ENCODE data around the gene GLP2R.

The GLP2R gene

GRCh38 chr17:9906616-9907015, 80.9 kb downstream of the GLP2R start:
- Histone ChIP-seq H3K4me1 (ENCODE audit: insufficient read depth, poor library complexity, severe bottlenecking) (no peaks in the 10 kb centered on the region), H3K27ac (ENCODE audit: poor library complexity, severe bottlenecking) (no peak overlapping the region), H3K27me3 (ENCODE audit: insufficient read depth, poor library complexity, severe bottlenecking) (no peaks in the 10 kb centered on the region), H3K36me3 (ENCODE audit: low read depth) (no peaks in the 10 kb centered on the region), H3K9me3 (ENCODE audit: severe bottlenecking) (no peaks in the 10 kb centered on the region), H3K4me3 (ENCODE audit: severe bottlenecking) (no peak overlapping the region)
- TF ChIP-seq CTCF (IDR thresholded peaks at IDR 0.05; ENCODE audit: poor library complexity, severe bottlenecking) = no peak
- ATAC-seq (ENCODE audit: low read depth) = no peak
- no peak for DNase-seq (ENCODE audit: low spot score)

- no peaks in the 10 kb centered on the region for H3K4me1 ChIP-seq (ENCODE audit: insufficient read depth, poor library complexity, severe bottlenecking)
These were observed 81.4 kb downstream of the GLP2R start for GRCh38 chr17:9907131-9907530.

DNA sequence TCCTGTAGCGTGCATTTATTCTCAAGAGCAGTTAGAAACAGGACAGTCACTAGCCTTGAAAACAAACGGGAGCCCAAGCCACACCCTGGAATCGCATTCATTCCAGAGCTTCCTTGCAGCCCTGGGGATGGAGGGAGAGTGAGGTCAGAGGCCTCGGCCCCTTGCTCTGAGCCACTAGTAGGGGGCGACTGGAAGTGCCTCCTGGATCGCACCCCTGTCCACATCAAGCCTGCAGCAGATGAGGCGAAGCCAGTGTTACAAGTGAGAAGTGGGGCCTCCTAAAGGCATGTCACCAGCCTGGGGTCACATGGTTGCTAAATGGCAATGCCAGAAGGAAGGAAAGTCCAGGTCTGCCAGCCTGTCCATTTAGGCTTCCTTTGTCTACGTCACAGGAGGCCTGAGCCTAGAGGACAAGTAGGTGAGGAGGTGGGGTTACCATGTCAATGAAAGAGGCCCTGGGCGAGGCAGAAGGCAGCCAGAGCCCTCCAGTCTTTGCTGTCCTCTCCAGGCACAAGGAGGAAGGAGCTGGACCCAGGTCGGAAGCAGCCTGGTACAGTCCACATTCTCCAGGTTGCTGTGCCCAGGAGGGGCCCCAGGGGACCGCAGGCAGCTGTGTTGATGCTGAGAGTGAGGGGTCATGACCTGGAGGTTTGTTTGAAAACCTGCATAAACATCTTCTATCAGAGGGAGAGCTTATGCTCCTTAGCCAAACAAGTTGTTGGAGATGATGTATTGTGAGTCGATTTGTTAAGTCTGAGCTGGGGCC, 82.3 kb downstream of the GLP2R start:
- H3K27ac ChIP-seq (ENCODE audit: poor library complexity, severe bottlenecking) = no peak overlapping the region
- H3K9me3 ChIP-seq (ENCODE audit: severe bottlenecking) = no peaks in the 10 kb centered on the region
- no peaks in the 10 kb centered on the region for H3K4me1 ChIP-seq (ENCODE audit: insufficient read depth, poor library complexity, severe bottlenecking)
- no peak for TF ChIP-seq CTCF (IDR thresholded peaks at IDR 0.05; ENCODE audit: poor library complexity, severe bottlenecking)
- DNase-seq (ENCODE audit: low spot score) (no peak), ATAC-seq (ENCODE audit: low read depth) (no peak)
- no peak overlapping the region for H3K4me3 ChIP-seq (ENCODE audit: severe bottlenecking)
- no peaks in the 10 kb centered on the region for H3K27me3 ChIP-seq (ENCODE audit: insufficient read depth, poor library complexity, severe bottlenecking)
- H3K36me3 ChIP-seq (ENCODE audit: low read depth) = no peaks in the 10 kb centered on the region

More at GRCh38 chr17:9907131-9907530, 81.4 kb downstream of the GLP2R start:
- no peak for TF ChIP-seq CTCF (IDR thresholded peaks at IDR 0.05; ENCODE audit: poor library complexity, severe bottlenecking)
- ATAC-seq (ENCODE audit: low read depth) = no peak
- H3K27me3 ChIP-seq (ENCODE audit: insufficient read depth, poor library complexity, severe bottlenecking) = no peaks in the 10 kb centered on the region
- H3K36me3 ChIP-seq (ENCODE audit: low read depth) = no peaks in the 10 kb centered on the region
- H3K4me3 ChIP-seq (ENCODE audit: severe bottlenecking) = no peak overlapping the region
- H3K27ac ChIP-seq (ENCODE audit: poor library complexity, severe bottlenecking) = no peak overlapping the region
- DNase-seq (ENCODE audit: low spot score) = no peak
- no peaks in the 10 kb centered on the region for H3K9me3 ChIP-seq (ENCODE audit: severe bottlenecking)

DNA sequence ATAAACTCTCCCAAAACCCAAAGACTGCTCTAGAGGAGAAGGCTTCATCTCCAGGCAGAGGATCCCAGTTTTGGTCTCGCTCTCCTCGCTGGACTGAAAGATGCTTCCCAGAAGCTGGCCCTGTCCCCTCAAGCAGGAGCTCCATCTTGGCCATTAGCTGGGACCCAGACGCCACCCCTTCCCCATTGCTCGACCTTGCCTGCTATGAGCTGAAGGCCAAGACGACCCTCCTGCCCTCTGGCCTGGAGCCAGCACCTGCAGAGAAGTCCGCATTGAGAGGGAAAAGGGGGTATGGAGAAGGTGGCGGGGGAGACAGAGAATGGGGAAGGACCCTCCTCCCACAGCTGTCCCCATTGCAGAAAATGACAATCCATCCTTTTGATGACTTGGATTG, 82.9 kb downstream of the GLP2R start:
- no peaks in the 10 kb centered on the region for H3K4me1 ChIP-seq (ENCODE audit: insufficient read depth, poor library complexity, severe bottlenecking)
- no peak overlapping the region for H3K27ac ChIP-seq (ENCODE audit: poor library complexity, severe bottlenecking)
- ATAC-seq (ENCODE audit: low read depth) (no peak), DNase-seq (ENCODE audit: low spot score) (no peak)
- no peak for TF ChIP-seq CTCF (IDR thresholded peaks at IDR 0.05; ENCODE audit: poor library complexity, severe bottlenecking)
- H3K36me3 ChIP-seq (ENCODE audit: low read depth) = no peaks in the 10 kb centered on the region
- H3K27me3 ChIP-seq (ENCODE audit: insufficient read depth, poor library complexity, severe bottlenecking) = no peaks in the 10 kb centered on the region
- no peaks in the 10 kb centered on the region for H3K9me3 ChIP-seq (ENCODE audit: severe bottlenecking)
- H3K4me3 ChIP-seq (ENCODE audit: severe bottlenecking) = no peak overlapping the region

DNA sequence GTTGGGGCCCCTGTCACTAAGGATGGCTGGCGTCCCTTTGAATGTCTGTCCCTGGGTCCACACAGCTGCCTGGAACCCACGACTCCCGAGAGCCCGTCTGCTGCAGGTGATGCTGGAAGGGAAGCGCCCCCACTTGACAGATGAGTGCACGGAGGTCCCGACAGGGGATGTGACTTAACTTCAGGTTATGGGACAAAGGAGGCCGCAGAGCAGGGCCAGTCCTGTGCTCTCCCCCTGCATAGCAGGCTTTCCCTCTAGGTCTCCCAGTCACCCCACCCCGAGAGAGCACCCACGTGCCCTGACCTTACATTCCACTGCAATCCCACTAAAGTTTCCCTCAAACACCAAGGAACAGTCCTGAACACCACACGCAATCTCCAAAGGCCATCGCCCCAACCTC, 85.4 kb downstream of the GLP2R start:
- Histone ChIP-seq H3K27me3 (ENCODE audit: insufficient read depth, poor library complexity, severe bottlenecking) (no peaks in the 10 kb centered on the region), H3K36me3 (ENCODE audit: low read depth) (no peaks in the 10 kb centered on the region), H3K4me1 (ENCODE audit: insufficient read depth, poor library complexity, severe bottlenecking) (no peaks in the 10 kb centered on the region), H3K4me3 (ENCODE audit: severe bottlenecking) (no peak overlapping the region), H3K27ac (ENCODE audit: poor library complexity, severe bottlenecking) (no peak overlapping the region), H3K9me3 (ENCODE audit: severe bottlenecking) (no peaks in the 10 kb centered on the region)
- no peak for TF ChIP-seq CTCF (IDR thresholded peaks at IDR 0.05; ENCODE audit: poor library complexity, severe bottlenecking)
- ATAC-seq (ENCODE audit: low read depth) = no peak
- DNase-seq (ENCODE audit: low spot score) = no peak
